HG03139 (cell line): Measurements from ENCODE around the gene WDR82.

Experiments
- ATAC-seq: cut with Tn5 transposase; IDR thresholded peaks from one replicate; pipeline ENCODE4 v1.9.1; 2021; ENCODE audit not compliant: unreplicated experiment

The WDR82 gene

GRCh38 chr3:52227117-52227516 lies 51.3 kb downstream of the WDR82 start:
- no peak for ATAC-seq

GRCh38 chr3:52226229-52226817 lies 52.1 kb downstream of the WDR82 start:
- no peak for ATAC-seq

DNA sequence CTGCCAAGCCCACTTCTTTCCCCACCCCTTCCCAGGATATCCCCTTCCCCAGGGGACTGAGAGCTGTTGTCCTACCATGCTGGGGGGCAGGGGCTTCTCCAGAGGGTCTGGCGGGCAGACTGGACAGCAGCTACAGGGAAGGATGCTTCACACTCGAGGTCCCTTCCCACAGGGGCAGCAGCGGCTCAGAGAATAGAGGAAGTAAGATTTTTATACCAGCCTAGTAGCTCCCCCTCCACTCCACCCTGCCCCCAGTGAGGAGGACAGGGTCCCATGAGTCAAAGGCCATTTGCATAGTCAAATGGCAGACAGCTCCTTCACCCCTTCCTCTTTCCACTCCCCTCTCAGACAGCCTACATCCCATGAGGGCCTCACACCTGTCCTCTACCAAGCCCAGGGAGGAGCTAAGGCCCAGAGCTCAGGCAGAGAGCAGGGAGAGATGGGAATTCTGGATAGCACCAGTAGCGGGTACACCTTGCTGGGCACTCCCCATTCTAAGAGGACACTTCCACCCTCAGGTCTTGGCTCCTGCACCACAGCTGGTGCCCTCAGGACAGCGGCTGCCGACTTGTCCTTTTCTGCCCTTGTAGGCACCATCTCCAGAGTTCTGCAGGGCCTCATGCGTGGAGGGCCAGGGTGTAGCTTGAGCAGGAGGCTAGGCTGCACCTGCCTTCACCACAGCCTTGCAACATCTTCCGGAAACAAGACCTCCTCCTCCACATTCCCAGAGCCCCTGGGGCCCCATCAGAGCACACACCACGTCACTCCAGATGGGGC lies 52.8 kb downstream of the WDR82 start, which contains the start of gene TLR9:
TLR9 (minus strand) TSS at position 194 of the 777 bp plus-strand sequence; CDS start at position 78, 116 bp downstream.
- ATAC-seq, result peak; percentile 73

DNA sequence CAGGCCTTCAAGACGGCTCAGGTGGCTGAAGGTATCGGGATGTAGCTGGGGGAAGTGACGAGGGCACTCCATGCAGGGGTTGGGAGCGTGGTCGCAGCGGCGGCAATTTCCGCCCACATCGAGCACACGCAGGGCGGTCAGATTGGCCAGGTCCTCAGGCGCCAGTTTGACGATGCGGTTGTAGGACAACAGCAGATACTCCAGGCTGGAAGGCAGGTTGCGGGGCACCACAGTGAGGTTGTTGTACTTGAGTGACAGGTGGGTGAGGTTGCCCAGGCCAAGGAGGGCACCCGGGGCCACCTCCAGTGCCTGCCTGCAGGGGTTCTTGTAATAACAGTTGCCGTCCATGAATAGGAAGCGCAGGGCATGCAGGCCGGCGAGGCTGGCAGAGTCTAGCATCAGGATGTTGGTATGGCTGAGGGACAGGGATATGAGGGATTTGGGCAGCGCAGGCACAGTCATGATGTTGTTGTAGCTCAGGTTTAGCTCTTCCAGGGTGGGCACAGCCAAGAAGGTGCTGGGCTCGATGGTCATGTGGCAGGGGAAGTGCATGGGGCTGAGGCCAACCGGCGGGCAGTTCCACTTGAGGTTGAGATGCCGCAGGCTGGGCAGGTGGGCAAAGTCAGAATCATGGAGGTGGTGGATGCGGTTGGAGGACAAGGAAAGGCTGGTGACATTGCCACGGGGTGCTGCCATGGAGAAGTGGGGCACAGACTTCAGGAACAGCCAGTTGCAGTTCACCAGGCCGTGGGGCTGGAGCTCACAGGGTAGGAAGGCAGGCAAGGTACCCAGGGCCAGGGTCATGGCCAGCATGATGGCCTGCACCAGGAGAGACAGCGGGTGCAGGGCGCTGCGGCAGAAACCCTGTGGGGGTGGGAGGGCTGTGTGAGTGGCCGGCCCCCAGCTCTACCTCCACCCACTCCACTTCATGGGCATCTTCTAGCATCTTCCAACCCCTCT lies 54.7 kb downstream of the WDR82 start:
- no peak for ATAC-seq

DNA sequence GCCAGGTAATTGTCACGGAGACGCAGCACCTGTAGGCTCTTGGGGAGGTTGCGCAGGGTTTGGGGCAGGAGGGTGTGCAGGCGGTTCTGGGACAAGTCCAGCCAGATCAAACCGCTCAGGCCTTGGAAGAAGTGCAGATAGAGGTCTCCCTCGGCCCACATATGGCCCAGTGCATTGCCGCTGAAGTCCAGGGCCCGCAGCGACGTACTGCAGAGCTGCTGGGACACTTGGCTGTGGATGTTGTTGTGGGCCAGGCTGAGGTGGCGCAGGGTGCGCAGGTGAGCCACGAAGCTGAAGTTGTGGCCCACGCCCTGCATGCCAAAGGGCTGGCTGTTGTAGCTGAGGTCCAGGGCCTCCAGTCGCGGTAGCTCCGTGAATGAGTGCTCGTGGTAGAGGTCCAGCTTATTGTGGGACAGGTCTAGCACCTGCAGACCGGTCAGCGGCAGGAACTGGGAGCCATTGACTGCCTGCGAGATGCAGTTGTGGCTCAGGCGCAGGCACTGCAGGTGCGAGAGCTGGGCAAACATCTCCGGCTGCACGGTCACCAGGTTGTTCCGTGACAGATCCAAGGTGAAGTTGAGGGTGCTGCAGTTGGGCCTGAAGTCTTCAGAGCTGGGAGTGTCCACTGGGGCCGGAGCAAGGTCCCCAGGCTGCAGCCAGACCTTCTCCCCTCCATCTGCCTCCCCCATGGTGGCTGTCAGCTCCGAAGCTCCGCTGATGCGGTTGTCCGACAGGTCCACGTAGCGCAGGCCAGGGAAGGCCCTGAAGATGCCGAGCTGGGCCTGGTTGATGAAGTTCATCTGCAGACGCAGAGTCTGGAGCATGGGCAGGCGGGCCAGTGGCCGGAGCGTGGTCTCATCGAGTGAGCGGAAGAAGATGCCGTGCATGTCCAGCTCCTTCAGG lies 55.9 kb downstream of the WDR82 start:
- ATAC-seq, result no peak

DNA sequence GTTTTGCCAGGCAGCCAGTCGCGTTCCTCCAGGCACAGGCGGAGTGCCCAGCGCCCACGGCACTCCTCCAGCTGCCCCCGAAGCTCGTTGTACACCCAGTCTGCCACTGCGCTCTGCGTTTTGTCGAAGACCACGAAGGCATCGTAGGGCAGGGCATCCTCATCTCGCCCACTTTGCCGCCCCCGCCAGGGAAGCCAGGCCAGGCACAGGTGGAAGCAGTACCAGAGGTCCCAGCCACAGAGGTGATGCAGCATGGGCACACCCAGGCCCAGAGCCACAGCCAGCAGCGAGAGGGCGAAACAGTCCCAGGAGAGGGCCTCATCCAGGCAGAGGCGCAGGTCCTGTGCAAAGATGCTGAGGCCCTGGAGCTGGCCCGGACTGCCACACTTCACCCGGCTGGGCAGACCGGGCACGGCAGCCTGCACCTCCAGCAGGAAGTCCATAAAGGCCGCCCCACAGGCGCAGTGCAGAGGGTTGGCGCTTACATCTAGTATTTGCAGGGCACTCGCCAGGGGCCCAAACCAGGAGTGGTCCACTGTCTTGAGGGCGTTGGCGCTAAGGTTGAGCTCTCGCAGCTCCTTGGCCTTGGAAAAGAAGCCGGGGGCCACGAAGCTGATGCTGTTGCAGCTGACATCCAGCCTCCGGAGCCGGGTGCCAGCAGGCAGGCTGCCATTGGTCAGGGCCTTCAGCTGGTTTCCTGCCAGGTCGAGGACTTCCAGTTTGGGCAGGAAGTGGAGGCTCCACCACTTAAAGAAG lies 56.7 kb downstream of the WDR82 start:
- no peak for ATAC-seq

DNA sequence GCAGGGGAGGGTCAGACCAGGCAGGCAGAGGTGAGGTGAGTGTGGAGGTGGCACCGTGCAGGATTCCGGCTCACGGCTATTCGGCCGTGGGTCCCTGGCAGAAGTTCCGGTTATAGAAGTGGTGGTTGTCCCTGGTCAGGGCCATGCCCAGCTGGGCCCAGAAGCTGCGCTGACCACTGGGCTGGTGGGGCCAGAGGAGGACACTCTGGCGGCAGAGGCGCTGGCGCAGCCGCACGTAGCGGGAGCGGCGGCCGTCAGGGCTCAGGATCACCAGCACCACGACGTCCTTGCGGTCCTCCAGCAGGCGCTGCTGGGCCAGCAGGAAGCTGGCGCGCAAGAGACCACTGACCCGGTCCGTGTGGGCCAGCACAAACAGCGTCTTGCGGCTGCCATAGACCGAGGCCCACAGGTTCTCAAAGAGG lies 57.3 kb downstream of the WDR82 start:
- no peak for ATAC-seq

DNA sequence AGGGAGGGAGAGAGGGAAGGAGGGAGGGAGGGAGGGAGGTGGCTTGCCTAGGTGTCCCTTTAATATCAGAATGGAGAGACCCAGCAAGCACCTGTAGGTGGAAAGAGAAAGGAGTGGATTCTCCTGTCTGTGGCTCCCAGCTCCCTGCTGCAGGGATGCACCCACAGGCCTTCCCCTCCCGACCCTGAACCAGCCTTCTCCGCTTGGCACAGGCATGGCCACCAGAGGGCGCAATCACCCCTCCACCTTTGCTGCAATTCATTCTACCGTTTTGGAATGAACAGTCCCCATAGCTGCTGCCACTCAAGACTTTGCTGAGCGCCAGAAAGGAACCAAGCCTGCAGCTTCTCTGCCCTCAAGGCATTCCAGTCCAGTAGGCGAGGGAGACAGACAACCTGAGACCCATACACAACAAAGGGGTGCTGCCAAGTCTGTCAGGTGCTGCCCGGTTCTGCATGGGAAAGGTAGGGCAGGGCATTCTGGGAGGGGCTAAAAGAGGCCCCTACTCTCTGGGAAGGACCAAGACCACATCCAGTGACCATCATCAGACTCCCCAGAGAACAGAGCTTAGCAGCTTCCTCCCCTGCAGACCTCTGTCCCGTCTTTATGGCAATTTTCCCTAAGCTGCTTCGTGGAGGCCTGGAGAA lies 57.9 kb downstream of the WDR82 start:
- ATAC-seq, result peak; percentile 46

DNA sequence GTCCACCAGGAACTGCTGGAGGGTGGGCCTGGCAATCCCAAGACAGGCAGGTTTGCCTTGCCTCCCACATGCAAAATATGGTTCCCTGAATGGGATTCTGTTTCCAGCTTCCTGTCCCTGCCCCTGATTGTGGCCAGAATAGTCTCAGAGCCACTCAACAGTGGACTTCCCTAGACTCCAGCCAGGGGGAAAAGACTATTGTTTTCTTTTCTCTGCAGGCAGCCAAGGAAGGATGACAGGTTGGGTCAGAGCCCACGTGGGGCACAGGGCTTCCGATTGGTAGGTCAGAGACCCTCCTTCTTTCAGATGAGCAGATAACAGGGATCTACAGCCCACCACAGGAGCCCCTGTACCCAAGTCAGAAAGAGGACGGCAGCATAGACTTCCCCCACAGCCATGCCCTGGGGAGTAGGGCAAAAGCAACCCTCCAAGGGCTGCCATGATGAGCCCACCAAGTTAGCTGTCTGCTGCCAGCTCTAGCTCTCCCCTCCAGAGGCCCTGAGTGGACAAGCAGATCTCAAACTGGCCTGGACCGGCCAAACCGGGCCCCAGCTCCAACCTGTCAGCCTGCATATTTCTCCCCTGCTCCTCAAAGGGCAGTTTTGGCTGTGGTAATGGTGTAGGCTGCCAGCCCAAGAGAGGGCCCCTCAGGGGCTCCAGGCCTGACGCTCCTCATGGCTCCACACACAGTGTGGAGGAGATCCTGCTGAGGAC lies 59.4 kb downstream of the WDR82 start:
- ATAC-seq, result no peak

DNA sequence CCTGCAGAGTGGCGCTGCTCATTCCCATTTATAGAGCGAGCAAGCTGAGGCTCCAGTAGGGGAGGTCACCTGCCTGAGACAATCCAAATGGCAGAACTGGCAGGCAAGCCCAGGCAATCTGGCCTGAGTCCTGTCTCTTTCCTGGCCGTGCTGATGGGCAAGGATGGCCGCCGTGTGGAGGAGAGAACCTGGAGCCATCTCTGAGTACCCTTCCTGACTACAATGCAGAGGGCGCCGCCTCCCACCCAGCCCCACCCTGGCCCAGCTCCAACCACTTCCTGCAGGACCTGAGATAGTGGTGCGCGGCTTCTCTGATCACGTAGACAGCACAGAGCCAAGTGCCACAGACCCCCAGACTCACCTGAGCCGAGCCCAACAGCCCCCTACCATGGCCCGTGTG lies 60.0 kb downstream of the WDR82 start:
- ATAC-seq, result no peak

- no peak for ATAC-seq
Measured at GRCh38 chr3:52218026-52218425, 60.4 kb downstream of the WDR82 start.

DNA sequence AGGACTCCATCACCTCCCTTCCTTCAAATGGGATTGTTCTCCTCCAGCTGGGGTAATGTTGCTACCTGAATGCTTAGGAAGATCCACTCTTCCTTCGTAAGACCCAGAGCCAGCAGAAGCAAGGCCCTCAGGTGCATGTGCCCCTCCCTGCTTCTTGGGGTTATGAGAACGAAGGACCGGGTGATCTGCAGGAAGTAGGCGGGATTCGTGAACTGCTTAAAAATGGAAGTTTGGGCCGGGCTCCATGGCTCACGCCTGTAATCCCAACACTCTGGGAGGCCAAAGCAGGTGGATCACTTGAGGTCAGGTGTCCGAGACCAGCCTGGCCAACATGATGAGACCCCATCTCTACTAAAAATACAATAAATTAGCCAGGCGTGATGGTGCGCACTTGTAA lies 61.0 kb downstream of the WDR82 start:
- ATAC-seq, result no peak

DNA sequence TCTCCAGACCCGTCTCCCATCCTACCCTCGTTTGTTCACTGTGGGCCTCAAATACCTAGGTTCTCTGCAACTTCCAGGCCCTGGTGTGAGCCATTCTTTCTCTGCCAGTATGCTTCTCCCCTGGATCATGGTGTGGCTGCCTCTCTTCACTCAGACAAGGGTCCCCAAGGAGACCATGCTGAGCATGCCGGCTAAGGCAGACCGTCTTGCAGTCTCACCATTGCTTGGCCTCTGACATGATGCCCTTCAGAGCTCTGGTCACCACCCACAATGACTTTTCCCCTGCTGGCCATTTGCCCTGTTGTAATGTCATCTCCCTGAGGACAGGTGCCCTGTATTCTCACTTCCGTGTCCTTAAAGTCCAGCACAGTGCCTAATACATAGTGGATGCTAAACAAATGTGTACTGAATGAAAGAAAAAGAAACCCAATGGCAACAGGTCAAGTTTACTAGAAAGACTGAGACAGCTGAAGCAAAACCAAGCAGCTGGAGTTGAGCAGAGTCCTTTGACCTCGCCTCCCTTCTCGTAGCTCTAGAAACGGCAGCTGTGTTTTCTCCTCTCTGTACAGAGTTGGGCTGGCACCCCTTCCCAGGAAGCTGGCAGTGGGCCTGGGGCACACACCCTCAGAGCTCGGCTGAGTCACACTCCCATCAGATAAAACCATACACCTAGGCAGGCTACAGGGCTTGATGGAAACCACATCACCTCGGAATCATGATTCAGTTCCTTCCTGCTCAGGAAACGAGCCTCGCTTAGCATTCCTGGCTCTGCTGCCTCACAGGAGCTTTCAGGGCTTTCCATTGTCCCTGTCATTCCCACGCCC lies 61.7 kb downstream of the WDR82 start:
- no peak for ATAC-seq

DNA sequence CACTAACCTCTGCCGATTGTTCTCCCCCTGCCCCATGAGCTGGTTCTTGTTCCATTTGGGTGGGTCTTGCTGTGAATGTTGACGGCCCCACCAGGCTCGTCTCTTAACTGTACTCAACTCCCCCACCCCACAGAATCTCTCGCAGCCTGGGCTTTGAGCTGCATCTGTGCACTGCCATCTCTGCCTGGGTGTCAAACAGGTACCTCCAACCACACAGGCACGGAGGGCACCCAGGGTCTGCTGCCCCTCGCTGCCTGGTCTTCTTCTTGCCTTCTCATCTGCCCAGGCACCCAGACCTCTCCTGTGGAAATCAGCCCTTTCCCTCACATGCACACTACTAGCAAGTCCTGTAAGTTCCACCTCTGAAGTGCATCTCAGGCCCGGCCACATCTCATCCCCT lies 63.1 kb downstream of the WDR82 start:
- no peak for ATAC-seq

- no peak for ATAC-seq
Measured at GRCh38 chr3:52213901-52214300, 64.5 kb downstream of the WDR82 start.

DNA sequence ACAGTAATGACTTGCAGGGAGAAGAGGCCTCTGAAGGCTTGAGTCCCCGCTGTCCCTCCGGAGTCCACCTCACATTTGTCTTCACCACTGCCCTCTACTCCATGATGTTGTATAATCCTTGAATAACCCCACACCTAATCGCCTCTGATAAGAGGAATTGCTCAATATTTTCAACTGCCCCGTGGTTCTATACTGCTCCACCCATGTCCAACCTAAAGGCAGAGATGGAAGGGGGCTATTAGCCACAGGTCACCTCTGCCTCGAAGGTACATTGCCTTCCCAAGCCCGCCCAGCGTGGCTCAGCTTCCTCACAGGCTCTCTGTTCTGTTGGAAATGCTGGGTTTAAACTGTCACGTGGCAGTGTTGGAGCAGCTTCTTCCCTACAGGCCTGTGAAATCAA lies 65.4 kb downstream of the WDR82 start:
- ATAC-seq, result no peak

DNA sequence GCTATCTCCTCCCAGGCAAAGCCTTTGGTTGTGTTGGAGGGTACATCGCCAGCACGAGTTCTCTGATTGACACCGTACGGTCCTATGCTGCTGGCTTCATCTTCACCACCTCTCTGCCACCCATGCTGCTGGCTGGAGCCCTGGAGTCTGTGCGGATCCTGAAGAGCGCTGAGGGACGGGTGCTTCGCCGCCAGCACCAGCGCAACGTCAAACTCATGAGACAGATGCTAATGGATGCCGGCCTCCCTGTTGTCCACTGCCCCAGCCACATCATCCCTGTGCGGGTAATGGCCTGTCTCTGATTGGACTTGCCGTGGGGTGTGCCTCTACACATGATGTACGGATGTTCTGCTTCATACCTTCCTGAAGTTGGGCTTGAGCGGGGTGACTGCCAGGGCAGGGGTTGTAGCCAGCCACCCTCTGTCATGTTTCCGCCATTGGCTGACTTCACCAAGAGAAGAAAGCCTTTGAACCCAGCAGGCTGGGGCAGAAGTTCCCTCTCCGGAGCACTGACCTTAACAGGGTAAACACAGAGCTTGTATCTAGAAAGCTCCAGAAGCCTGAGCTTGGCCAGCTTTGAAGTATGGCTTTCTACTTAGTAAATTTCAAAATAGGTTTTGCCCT lies 67.1 kb downstream of the WDR82 start:
- ATAC-seq, result no peak
